ENCODE measurements around the gene JUND.
"Not testable (repeated sequence)": the region's sequence is repeated elsewhere in the genome, so short reads cannot be mapped to it uniquely, and the experiment has no call there.

The JUND gene

DNA sequence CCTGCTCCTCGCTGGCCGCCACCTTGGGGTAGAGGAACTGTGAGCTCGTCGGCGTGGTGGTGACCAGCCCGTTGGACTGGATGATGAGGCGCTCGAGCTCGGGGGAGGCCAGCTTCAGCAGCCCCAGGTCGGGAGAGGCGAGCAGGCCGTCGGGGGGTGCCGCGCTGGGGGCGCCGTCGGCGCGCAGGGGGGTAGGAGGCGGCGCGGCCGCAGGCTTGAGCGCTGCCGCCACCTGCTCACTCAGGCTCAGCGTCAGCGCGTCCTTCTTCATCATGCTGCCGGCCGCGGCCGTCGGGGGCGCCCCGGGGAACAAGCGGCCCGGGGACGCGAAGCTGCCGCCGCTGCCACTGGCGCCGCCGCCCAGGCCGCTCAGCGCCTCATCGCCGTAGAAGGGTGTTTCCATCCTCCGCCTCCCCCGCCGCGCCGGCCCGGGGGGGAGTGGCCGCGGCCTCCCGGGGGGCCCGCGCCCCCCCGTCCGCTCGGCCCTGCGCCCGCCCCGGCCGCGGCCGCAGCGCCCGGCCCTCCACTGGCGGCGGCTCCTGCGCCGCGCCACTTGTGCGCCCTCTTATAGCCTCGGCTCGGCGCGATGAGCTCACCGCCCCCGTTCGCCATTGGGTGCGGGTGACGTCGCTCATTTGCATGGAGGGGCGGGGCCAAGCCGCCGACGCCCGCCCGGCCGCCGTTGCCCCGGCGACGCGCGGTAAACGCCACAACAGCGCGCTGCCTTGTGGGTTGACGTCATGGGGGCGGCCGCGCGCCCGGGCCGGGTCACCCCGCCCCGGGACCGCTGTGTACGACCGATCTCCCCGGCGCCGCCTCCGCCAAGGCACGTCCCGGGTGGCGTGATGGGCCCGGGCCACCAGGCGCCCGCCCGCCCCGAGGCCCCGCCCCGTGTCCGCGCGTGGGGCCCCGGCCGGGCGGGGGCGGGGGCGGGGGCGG is at the start of gene JUND:
Gene JUND (minus strand): TSS at position 541 of the 939 bp plus-strand sequence. CDS start 138 bp downstream, at position 403.
- no peaks in the 10 kb centered on the region for H3K27me3 ChIP-seq
- H3K9me3 ChIP-seq, result no peaks in the 10 kb centered on the region
- peak within 1 kb of the TSS; percentile 100 for H3K27ac ChIP-seq
- H3K9ac ChIP-seq, result peak within 1 kb of the TSS; percentile 100
- no peak for TF ChIP-seq Cebpa-rat (IDR thresholded peaks at IDR 0.05)
- H3K36me3 ChIP-seq, result peaks cover 25% of the 10 kb centered on the region
- H4K20me1 ChIP-seq, result peaks cover 48% of the 10 kb centered on the region
- peak within 1 kb of the TSS; percentile 95 for H3K4me2 ChIP-seq
- H3K4me1 ChIP-seq, result peaks cover 62% of the 10 kb centered on the region
- peak within 1 kb of the TSS; percentile 99 for H3K4me3 ChIP-seq

DNA sequence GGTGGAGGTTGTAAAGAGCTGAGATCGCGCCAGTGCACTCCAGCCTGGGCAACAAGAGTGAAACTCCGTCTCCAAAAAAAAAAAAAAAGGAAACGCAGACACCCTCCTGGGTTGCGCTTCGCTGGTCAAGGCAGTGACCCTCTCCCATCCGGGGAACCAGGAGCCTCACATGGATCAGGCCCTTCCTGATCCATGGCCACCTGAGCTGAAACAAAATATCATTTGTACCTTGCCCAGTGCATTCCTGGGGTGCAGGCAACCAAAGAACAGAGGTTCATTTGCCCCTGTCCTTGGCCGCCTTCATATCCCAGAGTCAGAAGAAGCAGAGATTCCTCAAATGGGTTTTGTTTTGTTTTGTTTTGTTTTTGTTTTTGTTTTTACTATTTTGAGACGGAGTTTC is 49.4 kb upstream of the JUND start:
- Histone ChIP-seq H4K20me1 (no peaks in the 10 kb centered on the region), H3K9ac (no peak overlapping the region), H3K4me2 (peak overlapping the region; percentile 11), H3K9me3 (no peaks in the 10 kb centered on the region), H3K4me3 (no peak overlapping the region), H3K4me1 (peaks cover 17% of the 10 kb centered on the region), H3K27me3 (no peaks in the 10 kb centered on the region), H3K27ac (no peak overlapping the region), H3K36me3 (no peaks in the 10 kb centered on the region)
- TF ChIP-seq Cebpa-rat (IDR thresholded peaks at IDR 0.05), result no peak

DNA sequence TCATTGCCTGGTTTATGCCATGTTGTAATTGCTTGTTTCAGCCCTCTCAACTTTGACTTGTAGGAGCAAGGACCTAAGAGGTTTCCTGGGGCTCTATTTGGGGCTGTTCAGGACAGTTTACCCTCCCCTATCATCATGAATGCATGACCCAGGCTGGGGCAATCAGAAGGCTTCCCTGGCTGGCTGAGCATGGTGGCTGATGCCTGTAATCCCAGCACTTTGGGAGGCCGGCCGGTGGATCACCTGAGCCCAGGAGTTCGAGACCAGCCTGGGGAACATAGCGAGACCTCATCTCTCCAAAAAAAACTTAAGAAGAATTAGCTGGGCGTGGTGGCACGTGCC is 47.6 kb upstream of the JUND start:
- Histone ChIP-seq H4K20me1 (no peaks in the 10 kb centered on the region), H3K27ac (0 out of 2 replicates have a peak overlapping the region, but pooled peaks have one; percentile 49), H3K27me3 (no peaks in the 10 kb centered on the region), H3K4me1 (peaks cover 19% of the 10 kb centered on the region), H3K9me3 (no peaks in the 10 kb centered on the region), H3K36me3 (no peaks in the 10 kb centered on the region), H3K4me2 (peak overlapping the region; percentile 84), H3K4me3 (peak overlapping the region; percentile 50), H3K9ac (no peak overlapping the region)
- no peak for TF ChIP-seq Cebpa-rat (IDR thresholded peaks at IDR 0.05)

DNA sequence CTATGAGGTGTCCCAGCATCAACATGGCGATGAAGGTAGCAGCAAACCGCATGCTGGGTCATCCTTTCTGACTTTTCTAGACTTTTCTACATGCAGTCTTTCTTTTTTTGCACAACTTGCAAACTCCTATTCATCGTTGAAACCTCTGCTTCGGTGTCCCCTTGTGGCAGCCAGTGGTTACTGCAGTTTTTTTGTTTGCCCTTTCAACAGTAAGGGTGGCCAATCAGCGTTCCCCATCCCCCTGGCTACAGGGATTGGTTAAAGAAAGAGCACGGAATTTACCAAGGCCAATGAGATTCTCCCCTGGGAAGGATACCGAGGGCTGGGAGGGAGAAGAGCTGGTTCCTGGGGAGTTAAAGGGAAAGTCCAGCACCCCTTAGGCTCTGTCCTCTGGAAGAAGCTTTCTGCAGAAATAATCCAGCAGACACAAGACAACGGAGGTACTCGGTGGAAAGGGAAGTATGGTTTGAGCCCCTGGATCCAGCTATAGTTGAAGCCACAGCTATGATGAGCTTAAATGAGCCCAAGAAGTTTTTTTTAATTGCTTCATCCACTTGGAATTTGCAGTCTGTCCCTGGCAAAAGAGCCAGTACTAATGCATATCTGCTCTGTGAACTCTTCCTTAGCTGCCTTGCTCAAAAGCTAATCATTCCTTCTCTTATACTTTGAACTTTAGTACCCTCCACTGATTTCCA is 47.1 kb upstream of the JUND start:
- no peak for TF ChIP-seq Cebpa-rat (IDR thresholded peaks at IDR 0.05)

DNA sequence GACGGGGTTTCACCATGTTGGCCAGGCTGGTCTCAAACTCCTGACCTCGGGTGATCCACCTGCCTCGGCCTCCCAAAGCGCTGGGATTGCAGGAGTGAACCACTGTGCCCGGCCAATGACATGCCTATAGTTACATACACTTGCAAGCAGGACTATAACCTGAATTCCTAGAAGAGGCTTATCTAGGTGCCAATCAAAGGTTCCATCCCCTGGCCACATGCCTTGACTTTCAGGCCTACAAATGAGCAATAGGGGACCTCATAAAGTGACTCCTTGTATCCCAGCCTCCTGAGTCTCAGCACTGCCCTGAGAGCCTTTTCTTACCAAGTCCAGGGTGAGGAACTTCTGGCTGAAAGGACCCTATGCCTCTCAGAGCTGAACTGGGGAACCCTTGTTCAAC is 45.4 kb upstream of the JUND start:
- Histone ChIP-seq H3K9ac (no peak overlapping the region), H3K9me3 (no peaks in the 10 kb centered on the region), H4K20me1 (no peaks in the 10 kb centered on the region), H3K4me1 (peaks cover 32% of the 10 kb centered on the region), H3K27ac (peak overlapping the region; percentile 19; the same call in 1 of the 2 replicates), H3K4me2 (no peak overlapping the region), H3K36me3 (no peaks in the 10 kb centered on the region), H3K4me3 (no peak overlapping the region), H3K27me3 (no peaks in the 10 kb centered on the region)
- TF ChIP-seq Cebpa-rat (IDR thresholded peaks at IDR 0.05), result no peak

More for the DNA sequence above, 47.1 kb upstream of the JUND start:
- Histone ChIP-seq H3K9ac (peak overlapping the region; percentile 59; the same call in 1 of the 2 replicates), H3K27me3 (no peaks in the 10 kb centered on the region), H3K36me3 (no peaks in the 10 kb centered on the region), H3K9me3 (no peaks in the 10 kb centered on the region), H3K4me3 (peak overlapping the region; percentile 50), H3K4me1 (peaks cover 24% of the 10 kb centered on the region), H3K4me2 (peak overlapping the region; percentile 84), H3K27ac (0 out of 2 replicates have a peak overlapping the region, but pooled peaks have one; percentile 49), H4K20me1 (no peaks in the 10 kb centered on the region)

DNA sequence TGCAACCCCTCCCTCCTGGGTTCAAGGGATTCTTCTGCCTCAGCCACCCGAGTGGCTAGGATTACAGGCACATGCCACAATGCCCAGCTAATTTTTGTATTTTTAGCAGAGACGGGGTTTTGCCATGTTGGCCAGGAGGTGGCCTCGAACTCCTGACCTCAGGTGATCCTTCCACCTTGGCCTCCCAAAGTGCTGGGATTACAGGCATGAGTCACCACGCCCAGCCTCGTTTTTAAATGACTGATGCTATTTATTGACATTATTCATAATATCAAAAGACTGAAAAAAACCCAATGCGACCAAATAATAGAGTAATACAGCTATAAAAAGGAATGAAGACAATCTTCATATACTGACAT is 42.9 kb upstream of the JUND start:
- H3K9me3 ChIP-seq, H3K4me3 ChIP-seq, H4K20me1 ChIP-seq, H3K27ac ChIP-seq, H3K27me3 ChIP-seq: not testable (repeated sequence)
- Histone ChIP-seq H3K4me1 (peaks cover 56% of the 10 kb centered on the region), H3K9ac (peak overlapping the region; percentile 69), H3K36me3 (peaks cover 15% of the 10 kb centered on the region; the same call in 1 of the 2 replicates), H3K4me2 (peak overlapping the region; percentile 93)

DNA sequence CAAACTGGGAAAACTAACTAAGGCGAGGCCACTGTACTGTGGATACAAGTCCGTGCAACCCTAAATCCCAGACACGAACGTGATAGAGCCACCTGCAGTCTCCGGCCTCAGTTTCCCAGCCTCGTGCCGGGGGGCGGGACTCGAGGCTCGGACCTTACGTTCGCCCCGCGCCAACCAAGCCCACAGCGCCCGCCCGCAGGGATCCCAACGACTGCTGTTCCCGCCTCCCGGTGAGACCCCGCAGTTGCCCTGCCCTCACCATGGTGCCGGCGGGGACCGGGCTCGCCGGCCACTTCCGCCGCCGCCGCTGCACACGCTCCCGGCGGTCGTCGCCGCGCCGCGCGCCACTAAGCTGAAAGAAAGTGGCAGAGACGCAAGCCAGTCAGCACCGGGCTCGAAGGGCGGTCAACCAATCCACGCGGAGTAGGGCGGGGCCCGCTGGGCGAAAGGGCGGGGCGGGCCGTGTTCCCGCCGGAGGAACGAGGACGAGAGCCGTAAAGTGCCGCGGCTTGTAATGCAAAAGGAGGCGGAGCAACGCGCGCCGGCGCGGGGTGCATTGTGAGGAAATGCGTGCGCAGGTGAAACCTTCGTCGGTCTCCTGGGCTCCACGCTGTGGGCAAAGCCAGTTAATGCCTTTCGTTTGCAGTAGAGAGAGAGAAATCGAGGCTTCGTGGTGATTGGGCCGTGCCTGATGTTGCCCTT is 41.5 kb upstream of the JUND start, which contains the start of gene LSM4:
Gene LSM4 (minus strand): TSS at position 318 of the 702 bp plus-strand sequence. CDS start 56 bp downstream, at position 262.
- no peaks in the 10 kb centered on the region for H3K27me3 ChIP-seq
- H3K36me3 ChIP-seq, result peaks cover 15% of the 10 kb centered on the region; the same call in 1 of the 2 replicates
- H3K4me1 ChIP-seq, result peaks cover 58% of the 10 kb centered on the region
- no peak for TF ChIP-seq Cebpa-rat (IDR thresholded peaks at IDR 0.05)
- peak within 1 kb of the TSS; percentile 94 for H3K4me3 ChIP-seq
- peak within 1 kb of the TSS; percentile 93 for H3K4me2 ChIP-seq
- H3K27ac ChIP-seq, result peak within 1 kb of the TSS; percentile 92
- H4K20me1 ChIP-seq, result no peaks in the 10 kb centered on the region
- no peaks in the 10 kb centered on the region for H3K9me3 ChIP-seq
- peak within 1 kb of the TSS; percentile 85 for H3K9ac ChIP-seq

DNA sequence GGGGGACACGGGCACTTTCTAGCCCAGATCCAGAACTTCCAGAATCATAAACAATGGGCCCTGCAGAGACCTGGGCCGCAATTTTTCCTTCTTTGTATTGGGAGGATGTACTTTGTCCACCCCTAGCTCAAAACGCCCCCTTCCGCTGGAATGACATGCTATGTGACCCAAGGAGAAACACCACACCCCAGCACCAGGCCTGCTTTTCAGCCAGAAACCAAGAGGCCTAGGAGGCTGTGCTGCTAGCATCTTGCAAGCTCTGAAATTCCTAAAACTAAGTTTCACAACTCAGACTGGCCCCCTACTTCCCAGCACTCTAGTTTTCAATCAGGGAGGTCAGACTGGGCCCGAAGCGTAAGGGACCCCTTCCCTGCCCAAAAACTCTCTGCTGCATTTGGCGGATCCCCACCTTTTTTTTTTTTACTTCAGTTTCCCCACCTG is 40.9 kb upstream of the JUND start:
- no peak for TF ChIP-seq Cebpa-rat (IDR thresholded peaks at IDR 0.05)
- peaks cover 15% of the 10 kb centered on the region; the same call in 1 of the 2 replicates for H3K36me3 ChIP-seq
- H3K9me3 ChIP-seq, result no peaks in the 10 kb centered on the region
- no peaks in the 10 kb centered on the region for H4K20me1 ChIP-seq
- H3K4me2 ChIP-seq, result peak overlapping the region; percentile 93
- H3K4me1 ChIP-seq, result peaks cover 63% of the 10 kb centered on the region
- H3K4me3 ChIP-seq, result peak overlapping the region; percentile 94
- no peaks in the 10 kb centered on the region for H3K27me3 ChIP-seq
- H3K9ac ChIP-seq, result peak overlapping the region; percentile 85
- peak overlapping the region; percentile 92 for H3K27ac ChIP-seq

DNA sequence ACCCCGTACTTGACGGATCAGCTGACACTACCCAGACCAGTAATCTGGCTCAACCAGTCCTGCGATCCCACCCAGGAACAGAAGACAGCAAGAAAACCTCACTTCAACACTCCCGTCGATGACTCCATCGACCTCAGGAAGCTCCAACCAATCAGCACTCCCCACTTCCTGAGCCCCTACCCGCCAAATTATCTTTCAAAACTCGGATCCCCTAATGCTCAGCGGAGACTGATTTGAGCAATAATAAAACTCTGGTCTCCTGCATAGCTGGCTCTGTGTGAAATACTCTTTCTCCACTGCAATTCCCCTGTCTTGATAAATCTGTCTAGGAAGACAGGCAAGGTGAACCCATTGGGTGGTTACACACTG is 40.3 kb upstream of the JUND start:
- H4K20me1 ChIP-seq, result no peaks in the 10 kb centered on the region
- H3K9ac ChIP-seq, result peak overlapping the region; percentile 85
- H3K36me3 ChIP-seq, result peaks cover 15% of the 10 kb centered on the region; the same call in 1 of the 2 replicates
- H3K27me3 ChIP-seq, result no peaks in the 10 kb centered on the region
- peak overlapping the region; percentile 93 for H3K4me2 ChIP-seq
- H3K4me3 ChIP-seq, result peak overlapping the region; percentile 94
- no peaks in the 10 kb centered on the region for H3K9me3 ChIP-seq
- no peak for TF ChIP-seq Cebpa-rat (IDR thresholded peaks at IDR 0.05)
- H3K27ac ChIP-seq, result peak overlapping the region; percentile 92
- peaks cover 69% of the 10 kb centered on the region for H3K4me1 ChIP-seq
